ENCODE data around the gene EEPD1.

Gene EEPD1

DNA sequence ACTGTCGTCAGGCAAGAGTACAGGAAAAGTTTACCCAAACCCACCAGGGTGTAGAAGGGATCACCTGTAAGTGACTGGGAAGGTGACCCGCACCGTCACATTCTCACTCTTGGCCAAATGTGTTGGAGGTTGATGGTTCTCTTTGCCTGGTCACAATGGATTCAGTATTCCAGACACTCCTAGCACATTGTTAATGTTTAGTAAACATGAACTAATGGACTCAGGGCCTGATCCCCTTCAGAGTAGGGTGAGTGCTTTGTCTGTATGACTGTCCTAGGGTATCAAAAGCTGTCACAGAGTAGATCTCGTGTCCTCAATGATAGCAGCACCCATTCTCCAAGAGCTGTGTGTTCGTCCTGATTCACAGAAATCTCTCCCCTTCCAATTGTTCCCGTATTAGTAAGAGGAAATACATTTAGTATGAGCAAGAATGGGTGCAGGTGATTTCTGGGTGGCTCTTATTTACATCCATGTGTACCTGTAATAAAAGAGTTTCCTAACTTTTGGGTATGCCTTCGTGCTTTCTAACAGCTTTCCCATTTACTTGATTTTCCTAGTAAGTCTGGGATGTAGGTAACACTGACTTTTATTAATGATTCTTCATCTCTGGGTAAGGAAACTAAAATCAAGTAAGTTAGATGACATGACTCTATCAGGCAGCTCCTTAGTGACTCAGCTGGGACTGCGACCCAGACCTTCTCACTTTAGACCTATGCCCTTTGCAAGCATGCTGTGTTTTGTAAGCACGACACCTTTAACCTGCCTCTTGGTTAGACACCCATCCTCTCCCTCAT is 4.7 kb downstream of the EEPD1 start:
- no peak for DNase-seq

DNA sequence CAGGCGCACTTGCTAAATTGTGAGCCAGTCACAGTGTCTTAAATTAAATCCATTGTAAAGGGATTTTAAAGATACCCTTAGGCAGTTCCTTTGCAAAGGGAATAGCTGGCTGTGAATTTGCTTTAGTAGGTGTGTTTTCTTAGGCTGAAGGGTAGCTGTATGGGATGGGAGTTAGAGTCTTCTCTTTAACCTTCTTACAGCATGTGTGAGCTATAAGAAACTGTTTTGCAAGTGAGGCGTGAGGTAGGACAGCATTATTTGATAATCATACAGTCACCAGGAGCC is 5.2 kb downstream of the EEPD1 start:
- no peak for DNase-seq

DNA sequence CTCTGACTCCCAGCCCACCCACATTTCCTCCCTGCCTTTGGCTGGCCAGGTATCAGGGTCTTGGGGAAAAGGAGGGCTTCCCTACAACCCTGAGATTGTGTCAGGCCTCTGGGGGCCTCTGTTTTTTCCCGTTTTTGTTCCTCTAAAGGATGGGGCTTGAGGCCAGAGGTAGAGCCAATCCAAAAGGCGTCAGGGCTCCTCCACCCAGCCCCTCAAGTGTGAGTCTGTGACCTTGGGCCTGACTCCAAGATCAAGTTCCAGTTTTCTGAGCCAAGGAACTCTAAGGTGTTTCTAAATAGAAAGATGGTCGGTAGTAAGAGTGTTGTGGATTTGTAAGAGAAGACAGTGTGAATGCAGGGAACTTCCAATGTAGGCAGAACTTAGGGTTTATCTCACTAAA is 6.6 kb downstream of the EEPD1 start:
- DNase-seq: no peak

DNA sequence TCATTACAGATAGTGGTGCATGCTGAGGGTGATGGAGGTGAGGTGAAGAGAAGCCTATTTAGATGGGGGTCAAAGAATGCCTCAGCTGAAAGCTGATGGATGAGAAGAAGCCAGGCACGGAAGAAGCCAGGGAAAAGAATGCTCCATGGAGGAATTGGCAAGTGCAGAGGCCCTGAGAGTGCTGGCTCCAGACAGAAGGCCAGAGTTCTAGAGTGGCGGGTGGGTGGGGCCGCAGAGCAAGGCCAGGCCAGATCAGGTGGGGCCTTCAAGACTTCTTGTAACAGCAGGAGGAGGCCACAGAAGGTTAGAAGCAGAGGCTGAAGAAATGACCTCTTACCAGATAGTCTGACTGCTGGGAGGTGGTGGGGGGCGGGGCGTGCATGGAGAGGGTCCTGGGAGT is 7.3 kb downstream of the EEPD1 start:
- DNase-seq: no peak

DNA sequence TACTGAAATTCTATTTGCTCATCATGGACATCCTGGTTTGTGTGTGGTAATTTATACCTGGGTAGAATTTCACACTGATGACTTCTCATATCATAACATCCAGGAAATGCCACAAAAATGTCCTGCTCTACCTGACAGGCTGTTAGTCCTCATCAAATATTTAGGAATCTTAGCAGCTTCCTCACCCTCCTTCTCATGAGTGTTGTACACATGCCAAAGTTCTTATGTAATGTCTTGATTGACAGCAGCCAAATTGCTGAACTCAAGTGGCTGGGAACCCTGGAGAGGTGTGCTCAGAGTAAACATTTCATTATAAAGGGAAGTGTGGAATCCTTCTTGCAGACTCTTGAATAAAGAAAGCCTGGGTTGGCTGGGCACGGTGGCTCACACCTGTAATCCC is 8.9 kb downstream of the EEPD1 start:
- no peak for DNase-seq

DNA sequence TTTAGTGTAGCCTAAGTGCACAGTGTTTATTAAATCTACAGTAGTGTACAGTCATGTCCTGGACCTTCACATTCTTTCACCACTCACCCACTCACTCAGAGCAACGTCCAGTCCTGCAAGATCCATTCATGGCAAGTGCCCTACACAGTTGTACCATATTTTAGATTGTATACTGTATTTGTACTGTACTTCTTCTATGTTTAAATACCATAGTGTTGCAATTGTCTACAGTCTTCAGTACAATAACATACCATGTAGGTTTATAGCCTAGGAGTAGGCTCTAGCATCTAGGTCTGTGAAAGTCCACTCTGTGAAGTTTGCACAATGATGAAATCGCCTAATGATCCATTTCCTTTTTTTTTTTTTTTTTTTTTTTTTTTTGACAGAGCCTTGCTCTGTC is 12.0 kb downstream of the EEPD1 start:
- DNase-seq: no peak

DNA sequence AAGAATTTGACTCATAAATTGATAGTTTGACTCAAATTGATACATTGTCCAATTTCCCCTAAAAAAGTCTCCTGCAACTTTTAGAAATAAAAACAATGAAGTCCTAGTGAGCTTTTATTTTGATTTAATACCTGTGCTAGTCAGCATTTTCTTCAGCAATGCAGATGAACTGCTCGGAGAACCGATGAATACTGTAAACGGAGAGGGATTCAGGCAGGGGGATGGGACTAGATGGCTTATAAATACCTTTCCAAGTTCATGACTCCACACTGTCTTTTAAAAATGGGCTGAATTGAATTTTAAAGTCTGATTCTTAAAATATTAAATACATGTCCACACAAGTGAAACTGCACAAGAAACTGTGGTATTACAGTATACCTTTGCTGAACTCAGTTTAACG is 12.7 kb downstream of the EEPD1 start:
- DNase-seq: no peak

DNA sequence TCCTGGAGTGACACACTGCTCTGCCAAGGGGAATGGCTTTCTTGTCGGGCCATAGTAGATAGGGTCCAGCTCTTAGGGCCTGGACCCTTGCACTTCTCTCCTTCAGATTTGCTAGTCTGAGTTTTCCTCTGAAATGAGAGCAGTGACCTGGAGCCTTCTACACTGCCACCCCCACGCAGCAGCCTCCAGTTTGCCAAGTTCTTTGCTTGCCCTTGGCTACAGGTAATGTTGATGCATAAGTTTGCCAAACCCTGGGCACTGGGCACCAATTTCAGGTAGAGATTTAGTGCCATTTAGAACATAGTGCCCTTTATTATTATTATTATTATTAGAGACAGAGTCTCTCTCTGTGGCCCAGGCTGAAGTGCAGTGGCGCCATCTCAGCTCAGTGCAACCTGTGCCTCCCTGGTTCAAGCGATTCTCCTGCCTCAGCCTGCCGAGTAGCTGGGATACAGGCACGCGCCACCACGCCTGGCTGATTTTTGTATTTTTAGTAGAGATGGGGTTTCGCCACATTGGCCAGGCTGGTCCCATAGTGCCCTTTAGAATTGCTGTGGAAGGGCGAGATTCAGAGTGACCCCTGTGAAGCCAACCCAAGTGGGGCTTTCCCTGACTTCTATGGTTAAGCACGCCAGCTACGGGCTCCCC is 14.5 kb downstream of the EEPD1 start:
- no peak for DNase-seq

DNA sequence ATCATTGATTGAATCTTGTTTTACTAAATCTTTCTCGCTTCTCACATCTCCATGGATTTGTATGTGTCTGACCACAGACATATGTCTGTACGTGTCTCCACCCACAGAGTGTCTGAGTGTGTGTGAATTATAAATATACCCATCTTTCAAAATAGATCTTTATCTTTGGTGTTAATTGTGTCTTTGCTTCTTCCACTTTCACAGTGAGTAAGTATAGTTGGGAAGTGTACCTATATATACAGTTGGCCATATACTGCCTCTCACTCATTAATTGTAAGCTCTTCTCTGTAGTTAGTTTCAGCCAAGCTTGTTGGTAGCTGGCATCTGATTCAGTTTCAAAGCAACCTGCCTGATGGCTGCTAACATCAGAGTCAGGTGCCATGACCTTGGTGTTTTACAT is 18.4 kb downstream of the EEPD1 start:
- no peak for DNase-seq

DNA sequence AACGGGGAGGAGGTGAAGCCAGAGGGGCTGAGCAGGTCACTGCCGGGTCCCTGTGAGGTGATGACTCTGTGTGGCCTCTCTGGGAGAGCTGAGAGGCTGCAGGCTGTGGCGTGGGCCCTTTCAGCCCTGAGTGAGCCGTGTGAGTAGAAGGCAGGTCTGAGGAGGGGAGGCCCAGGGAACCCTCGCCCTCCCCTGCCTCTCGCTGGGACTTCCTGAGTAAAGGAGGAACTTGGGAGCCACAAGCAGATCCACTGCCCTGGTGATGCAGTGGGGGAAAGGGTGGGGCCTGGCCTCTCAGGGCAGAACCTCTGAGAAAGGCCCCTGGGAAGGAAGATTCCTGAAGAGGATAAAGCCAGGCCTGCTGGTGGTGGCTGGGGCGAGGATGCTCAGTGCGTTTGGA is 22.8 kb downstream of the EEPD1 start:
- no peak for DNase-seq

DNA sequence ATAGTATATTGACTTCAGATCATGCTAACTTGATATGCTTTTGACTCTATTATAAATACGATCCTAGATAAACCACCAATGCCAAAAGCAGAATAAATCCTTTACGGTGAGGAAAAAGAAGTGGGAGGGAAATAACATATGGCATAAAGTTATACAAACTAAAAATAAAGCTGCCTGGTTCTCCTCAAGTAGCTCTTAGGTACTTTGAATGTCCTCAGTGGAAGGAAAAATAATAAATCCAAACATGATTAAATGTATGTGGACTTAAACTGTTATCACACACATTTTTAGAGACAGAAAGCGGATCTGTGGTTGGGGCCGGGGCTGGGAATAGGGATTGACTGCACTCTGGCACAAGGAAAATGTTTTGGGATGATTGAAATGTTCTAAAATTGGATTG is 23.6 kb downstream of the EEPD1 start:
- no peak for DNase-seq

DNA sequence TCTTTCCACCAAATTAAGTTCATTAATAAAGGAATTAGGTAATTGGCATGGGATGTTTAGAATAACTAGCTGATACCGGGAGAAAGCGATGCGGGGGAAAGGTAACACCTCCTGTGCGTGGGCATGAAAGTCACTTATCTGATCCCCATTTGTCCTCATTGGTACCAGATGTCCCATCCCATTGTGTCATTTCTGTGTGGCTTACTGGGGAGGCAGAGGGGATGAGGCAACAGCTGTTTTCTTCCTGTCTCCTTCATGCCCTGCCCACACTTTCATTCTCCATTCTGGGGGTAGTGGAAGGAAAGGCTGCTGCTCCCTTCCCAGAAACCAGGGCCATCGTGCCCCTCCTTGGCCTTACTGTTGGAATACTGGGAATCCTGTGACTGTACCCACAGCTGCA is 27.1 kb downstream of the EEPD1 start:
- no peak for DNase-seq

DNA sequence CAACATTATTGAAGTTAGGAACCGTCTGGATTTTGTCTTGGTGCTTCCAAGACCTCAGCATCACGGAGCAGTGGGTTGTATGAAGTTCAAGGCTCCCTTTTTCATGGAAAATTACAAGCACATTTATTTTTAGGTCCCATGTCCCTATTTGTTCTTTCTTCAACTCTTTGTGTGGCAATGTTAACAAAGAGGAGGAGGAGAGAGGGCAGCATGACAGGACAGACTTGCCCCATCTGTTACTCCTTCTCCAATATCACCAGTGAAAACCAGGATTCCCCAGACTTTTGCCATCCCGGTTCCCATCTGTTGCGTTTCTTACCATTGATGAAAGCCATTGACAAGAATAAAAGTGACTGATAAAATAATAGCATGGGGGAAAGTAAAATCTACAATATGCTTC is 28.6 kb downstream of the EEPD1 start:
- DNase-seq: no peak

DNA sequence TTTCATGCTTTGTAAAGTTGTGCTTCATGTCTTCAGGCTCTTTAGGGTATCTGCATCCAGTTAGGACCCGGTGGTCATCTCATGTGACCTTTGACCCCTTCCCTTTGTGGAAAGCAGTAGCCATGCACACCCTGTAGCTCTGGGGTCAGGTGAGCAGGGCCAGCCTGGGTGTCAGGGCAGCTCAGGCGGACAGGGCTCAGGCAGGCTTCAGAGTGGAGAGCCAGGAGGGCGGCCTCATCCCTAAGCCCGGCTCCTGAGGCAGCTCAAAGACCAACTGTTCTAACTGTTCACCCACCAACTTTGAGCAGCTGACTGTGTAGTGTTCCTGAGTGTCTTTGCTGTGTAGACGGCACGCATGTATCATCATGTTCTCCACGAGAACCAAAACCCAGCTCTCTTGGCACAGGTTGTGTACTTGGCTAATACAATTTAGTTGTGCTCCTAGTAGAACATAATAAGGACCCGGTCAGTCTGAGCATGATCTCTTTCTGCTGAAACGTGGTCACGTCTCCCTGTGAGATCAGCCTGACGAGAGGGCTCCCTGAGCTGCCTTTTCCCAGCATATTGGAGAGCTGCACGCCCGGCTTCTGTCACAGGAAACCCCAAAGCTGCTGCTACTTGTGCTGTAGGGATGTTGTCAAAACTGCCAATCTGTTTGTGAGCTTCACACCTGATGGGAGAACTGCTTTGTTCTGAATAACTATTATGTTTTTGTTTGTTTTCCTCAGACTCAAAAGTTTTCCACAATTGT is 30.0 kb downstream of the EEPD1 start:
- no peak for DNase-seq

DNA sequence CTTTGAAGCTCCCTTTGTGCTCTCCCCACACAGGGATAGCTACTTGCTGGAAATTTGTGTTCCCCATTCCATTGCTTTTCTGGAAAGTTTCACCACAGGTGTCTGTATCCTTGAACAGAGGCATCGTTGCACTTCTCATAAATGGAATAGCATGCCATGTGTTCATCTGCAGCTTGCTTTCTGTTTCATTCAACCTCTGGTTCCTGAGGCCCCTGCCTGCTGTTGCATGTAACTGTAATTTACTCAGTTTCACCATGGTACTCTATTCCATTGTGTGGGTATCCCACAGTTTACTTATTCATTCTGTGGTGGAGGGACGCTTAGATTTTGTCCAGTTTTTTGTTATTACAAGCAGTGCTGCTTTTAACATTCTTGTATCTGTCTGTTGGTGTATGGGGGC is 32.0 kb downstream of the EEPD1 start:
- DNase-seq: no peak

DNA sequence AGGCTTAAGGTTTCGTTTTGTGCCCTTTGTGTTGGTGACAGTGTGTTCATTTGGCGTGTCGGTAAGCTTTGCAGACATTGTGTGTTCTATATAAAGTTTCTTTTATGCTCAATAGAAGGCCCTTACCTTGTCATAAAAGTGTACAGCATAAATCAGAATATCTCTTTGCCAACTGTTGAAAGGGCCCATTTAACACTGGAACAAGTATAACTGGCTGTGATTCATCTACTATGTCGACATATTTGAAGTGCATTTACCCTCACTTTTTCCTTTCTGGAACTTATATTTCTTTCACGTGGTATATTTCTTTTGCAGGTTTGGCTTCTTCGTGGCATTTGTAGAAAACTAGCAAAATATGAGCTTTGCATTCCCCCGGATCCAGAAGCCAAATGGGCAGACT is 32.7 kb downstream of the EEPD1 start:
- DNase-seq: no peak

DNA sequence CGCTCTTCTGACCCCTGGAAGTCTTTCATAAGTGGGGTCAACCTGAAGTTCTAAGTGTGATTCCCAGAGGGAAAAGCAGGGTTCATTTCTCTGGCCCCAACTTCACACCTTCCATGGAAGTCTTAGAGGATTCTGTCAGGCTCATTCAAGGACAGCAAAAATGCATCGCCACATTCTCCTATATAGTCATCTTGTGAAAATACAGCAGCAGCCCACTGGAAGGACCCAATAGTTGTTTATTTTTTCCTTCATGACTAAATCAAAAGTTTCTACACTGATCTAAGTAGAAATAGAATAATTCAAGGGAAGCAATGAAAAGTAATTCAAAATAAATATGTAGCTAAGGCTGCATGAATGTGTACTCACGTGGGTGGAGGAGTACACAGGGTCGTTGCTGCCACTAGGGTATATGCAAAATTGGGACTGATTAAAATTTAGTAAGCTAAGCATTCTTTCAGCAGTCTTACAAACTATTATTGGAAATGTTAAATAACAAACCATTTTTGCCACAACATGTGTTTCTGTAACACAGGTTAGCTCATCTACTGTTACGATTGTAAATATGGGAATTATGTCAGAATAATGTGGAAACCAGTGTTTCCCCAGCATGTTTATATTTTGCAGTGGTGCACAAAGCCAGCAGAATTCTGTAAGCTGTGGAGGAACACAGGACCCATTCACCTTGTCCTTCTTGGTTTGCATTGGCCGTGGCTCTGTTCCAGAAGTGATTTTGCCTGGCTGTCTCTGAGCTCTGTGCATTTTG is 33.5 kb downstream of the EEPD1 start:
- DNase-seq: no peak

DNA sequence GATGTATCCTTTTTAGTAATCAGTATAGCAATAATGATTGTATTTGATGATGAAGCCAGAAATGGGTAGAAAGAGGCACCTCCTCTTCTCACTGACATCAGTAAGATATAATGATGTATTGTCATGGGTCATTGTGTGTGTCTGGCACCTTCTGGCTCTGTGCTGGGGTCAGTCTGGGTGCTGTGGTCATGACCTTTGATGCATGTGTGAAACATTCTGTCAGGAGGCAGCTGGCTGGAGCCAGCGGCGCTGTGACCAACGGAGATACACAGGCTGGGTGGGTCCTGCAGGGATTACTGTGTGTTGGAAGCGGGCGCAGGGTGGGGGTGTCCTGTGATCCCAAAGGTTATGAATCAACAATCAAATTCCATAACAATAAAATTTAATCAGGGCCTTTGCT is 35.2 kb downstream of the EEPD1 start:
- DNase-seq: no peak

DNA sequence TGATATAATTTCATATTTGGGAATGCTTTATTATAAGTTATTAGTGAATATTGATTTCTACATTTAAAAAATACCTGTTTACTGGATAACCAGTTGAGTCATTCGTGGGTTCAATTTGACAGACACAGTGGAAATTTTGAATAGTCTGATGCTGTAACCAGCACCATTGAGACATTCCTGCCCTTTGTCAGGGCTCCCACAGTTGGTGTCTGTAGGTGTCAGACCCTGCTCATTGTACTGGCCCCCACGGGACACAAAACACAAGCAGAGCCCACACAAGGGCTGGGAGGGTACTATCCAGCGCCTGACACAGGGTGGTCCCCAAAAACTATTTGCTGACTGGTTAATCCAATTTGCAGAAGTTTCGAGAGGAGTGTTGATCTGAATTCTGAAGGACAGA is 35.9 kb downstream of the EEPD1 start:
- DNase-seq: no peak

DNA sequence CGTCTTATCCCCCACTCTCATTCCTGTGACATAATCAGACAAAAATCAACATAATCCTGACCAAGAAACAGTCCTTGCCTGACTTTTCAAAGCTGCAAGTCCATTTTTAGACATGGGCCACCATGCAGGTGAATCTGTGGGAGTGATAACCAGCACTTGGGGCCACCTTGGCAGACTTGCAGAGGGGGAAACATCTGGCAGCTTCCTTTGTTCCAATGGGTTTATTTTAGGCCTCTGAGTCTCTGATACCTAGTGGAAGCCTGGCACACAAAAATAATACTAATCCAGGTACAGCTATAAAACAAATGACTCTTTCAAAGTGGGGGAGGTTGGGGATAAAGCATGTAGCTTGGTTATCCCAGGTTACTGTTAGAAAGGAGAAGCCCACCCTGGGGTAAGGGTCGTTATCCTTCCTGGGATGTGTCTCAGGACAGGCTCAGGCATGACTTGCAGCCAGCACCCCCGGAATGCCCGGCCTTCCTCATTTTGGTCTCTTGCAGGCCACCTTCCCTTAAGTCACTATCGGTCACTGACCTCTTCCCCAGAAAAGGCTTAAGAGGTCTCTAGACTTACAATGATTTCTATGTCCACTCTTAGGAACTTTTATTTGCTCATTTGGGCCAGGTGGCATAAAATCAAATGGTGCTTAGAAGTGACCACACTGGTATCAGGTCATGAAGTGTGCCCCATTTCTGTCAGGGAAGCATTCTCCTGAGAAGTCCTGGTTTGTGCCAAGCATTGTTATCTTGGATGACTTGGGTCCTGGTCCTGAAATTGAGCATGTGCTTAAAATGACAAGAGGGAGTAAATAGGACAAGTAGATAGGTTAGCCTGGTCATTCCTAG is 37.6 kb downstream of the EEPD1 start:
- DNase-seq: no peak

DNA sequence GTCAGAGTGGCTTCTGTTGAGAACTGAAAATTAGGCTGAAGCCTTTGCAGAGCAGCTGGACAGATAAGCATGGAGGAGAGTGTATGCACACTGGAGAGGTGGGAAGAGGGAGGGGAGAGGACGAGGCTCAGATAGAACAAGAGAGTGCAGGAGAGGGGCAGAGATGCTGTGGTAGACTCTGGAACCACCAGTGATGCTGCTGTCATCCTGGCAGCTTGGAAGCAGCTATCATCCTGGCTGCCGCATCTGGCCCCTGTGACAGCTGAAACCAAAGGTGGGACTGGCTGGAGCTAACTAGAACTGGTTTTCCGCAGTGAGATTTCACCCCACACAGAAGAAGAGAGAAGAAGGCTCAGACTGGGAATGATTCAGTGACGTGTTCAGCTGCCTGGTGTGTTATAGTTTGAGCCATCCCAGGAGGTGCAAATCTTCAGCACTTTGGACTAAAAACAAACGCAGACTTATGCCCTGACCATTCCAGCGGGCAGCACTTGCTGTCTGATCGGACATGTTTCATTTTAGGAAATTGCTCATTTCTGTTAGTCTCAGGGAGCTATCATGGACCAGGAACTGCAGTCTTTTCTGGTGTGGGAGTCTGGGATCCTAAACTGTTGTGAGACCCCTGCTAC is 38.4 kb downstream of the EEPD1 start:
- DNase-seq: no peak
